GM10248 (cell line): Measurements from ENCODE around the gene GPR162.

Experiments used
- CTCF ChIA-PET: fragments of 300-600 bp; sonication (Branson Sonifier 250); formaldehyde crosslinking; extraction: SDS; loops from one replicate; lab custom pipeline; 2021; ENCODE audit warnings: antibody characterized with exemption; lab: Yijun Ruan, JAX
- POLR2A ChIA-PET: fragments of 350-650 bp; sonication (Branson Sonifier 250); formaldehyde crosslinking; extraction: SDS; loops from one replicate; lab custom pipeline; 2020; ENCODE audit warnings: antibody characterized with exemption; lab: Yijun Ruan, JAX
- DNase-seq: peaks from one replicate; pipeline ENCODE4 v3.0.0; 2012; ENCODE audit errors: extremely low spot score
- CTCF ChIP-seq: IDR thresholded peaks from 2 replicates; pipeline ENCODE4 v1.5.1; 2012; ENCODE audit warnings: mild to moderate bottlenecking, low read depth; ENCODE audit errors: extremely low read depth, missing control alignments, control extremely low read depth

Gene GPR162

GRCh38 chr12:6775185-6776174, 46.1 kb upstream of the GPR162 start:
- DNase-seq = no peak
- ChIA-PET POLR2A (interaction anchor here (0.6 to 1.8 kb wide), 2 partner anchors 12 to 92 kb away, joined by 3 to 5 read pairs; partner anchors contain the start of gene TPI1), CTCF (interaction anchor here (0.9 to 9.3 kb wide), 5 partner anchors 7 to 60 kb away, joined by 3 to 117 read pairs (median 4); partner anchors contain the start of genes LAG3, MLF2 and PTMS)
- no peak for TF ChIP-seq CTCF

GRCh38 chr12:6777386-6777785, 44.2 kb upstream of the GPR162 start:
- no peak for DNase-seq
- TF ChIP-seq CTCF = no peak
- ChIA-PET POLR2A (interaction anchor here (1.1 to 1.8 kb wide), 2 partner anchors 10 to 90 kb away, joined by 3 to 5 read pairs; partner anchors contain the start of gene TPI1), CTCF (interaction anchor here (1.0 to 9.3 kb wide), 9 partner anchors 9 to 173 kb away, joined by 3 to 117 read pairs (median 4); partner anchors contain the start of genes LAG3, MLF2 and PTMS)

- no peak for DNase-seq
- TF ChIP-seq CTCF = no peak
- POLR2A ChIA-PET = no interaction called here
- CTCF ChIA-PET = interaction anchor here (0.7 to 9.3 kb wide), 20 partner anchors 10 to 174 kb away, joined by 3 to 117 read pairs (median 4); partner anchors contain the start of genes CD4, COPS7A, LAG3 and MLF2
These were observed 43.4 kb upstream of the GPR162 start for GRCh38 chr12:6778217-6778573.

GRCh38 chr12:6778574-6779550, 42.8 kb upstream of the GPR162 start:
- ChIA-PET POLR2A (no interaction called here), CTCF (interaction anchor here (0.7 to 9.3 kb wide), 21 partner anchors 10 to 175 kb away, joined by 3 to 117 read pairs (median 4); partner anchors contain the start of genes CD4, COPS7A, LAG3 and MLF2)
- peak; percentile 99 for TF ChIP-seq CTCF
- DNase-seq = peak; percentile 85

- no peak for DNase-seq
- ChIA-PET POLR2A (no interaction called here), CTCF (interaction anchor here (0.9 to 9.3 kb wide), 12 partner anchors 9 to 93 kb away, joined by 3 to 117 read pairs (median 6); partner anchors contain the start of genes CD4, GNB3, GPR162 and LAG3)
These were observed 41.8 kb upstream of the GPR162 start for GRCh38 chr12:6779708-6780432.

More at GRCh38 chr12:6779708-6780432, 41.8 kb upstream of the GPR162 start:
- no peak for TF ChIP-seq CTCF
